Cortex of kidney (tissue), 1 donor: Measurements from ENCODE around the gene UPF1.

ENCODE experiments used
- DNase-seq: peaks from one replicate; lab custom pipeline; 2025; lab: John Stamatoyannopoulos, UW

The UPF1 gene

DNA sequence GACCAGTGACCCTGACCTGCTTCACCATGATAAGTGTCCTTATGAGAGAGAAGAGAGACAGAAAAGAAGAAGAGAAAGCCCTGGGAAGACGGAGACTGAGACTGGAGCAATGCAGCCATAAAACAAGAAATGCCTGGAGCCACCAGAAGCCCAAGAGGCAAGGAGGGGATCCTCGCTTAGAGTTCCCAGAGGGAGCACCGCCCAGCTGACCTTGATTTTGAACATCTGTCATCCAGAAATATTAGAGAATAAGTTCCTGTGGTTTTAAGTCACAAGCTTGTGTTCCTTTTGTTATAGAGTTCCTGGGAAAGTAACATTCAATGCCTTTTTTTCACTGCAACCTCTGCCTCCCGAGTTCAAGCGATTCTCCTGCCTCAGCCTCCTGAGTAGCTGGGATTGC, 44.0 kb downstream of the UPF1 start:
- no peak for DNase-seq

DNA sequence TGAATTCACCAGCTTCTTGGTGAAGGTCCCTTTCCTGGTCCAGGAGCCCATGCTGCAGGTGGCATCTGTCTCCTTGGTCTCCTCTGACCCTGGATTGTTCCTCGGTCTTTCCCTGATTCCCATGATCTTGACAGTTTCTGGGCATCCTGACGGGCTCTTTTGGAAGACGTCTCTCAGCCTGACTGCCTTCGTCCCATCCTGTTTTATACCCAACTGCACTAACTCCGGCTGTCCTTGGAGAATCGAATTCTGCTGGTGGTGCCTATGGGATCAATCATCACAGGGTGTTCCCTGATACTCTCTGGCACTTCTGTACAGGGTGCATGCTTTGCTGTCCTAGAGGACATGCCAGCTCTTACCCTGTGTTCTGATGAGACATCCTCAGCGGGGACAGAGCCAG, 45.1 kb downstream of the UPF1 start:
- DNase-seq = no peak

DNA sequence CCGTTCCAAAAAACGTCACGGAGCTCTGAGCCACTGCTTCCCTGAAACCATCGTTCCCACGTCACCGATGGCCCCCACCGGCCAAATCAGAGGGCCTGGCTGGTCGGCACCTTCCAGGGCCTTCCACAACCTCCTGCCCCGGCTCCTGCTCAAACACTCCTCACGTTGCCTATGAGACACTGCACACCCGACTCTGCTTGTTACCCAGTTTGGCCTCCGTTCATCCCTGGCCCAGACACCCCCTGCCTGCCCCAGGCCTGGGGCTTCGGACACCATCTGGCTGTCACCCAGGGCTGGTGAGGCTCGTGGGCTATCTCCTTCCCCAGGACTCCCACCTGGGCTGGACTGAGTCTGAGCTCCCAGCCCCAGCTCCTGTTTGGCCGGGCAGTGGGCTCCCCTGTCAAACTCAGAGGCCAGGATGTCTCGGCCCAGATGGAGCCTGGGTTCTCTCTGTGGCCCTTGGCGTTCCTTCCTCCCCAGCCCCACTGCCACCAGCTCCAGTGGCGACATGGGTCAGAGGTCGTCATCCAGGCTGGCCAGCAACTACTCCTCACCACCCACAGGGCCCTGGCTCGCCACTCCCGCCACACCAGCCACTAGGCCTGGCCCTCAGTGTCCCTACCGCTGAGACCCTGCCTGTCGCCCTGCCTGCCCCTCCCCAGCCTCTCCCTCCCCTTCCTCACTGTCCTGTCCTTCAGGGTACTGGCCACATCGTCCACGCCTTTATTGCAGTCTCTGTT, 46.5 kb downstream of the UPF1 start:
- no peak for DNase-seq

DNA sequence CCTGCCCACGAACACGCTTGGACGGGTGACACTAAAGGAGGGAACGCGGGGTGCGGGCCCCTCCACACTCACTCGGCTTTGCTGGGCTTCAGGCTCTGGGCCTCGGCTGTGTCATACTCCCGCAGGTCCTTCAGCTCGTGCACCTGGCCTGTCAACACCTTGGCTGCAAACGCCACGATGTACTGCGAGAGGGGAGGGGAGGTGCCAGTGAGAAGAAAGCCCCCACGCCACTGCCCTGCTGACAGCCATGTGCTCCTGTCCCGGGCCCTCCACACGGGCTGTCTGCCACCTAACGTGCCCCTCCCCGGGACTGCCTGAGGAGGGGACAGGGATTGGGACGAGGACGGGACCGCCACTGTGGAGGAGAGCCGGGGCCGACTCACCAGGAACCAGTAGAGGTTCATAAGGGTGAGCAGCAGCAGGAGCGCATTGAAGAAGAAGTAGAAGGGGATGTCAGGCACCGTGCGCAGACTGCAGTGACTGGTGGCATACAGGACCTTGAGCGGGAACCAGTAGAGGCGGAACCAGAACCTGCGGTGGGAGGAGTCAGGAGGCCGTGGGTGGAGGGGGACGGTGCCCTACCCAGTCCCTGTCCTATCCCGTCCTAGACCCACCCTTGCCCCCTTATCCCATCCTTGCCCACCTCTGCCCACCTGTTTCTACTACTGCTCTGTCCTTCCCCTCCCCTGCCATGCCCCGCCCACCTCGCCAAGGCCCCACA, 47.3 kb downstream of the UPF1 start:
- DNase-seq = no peak

DNA sequence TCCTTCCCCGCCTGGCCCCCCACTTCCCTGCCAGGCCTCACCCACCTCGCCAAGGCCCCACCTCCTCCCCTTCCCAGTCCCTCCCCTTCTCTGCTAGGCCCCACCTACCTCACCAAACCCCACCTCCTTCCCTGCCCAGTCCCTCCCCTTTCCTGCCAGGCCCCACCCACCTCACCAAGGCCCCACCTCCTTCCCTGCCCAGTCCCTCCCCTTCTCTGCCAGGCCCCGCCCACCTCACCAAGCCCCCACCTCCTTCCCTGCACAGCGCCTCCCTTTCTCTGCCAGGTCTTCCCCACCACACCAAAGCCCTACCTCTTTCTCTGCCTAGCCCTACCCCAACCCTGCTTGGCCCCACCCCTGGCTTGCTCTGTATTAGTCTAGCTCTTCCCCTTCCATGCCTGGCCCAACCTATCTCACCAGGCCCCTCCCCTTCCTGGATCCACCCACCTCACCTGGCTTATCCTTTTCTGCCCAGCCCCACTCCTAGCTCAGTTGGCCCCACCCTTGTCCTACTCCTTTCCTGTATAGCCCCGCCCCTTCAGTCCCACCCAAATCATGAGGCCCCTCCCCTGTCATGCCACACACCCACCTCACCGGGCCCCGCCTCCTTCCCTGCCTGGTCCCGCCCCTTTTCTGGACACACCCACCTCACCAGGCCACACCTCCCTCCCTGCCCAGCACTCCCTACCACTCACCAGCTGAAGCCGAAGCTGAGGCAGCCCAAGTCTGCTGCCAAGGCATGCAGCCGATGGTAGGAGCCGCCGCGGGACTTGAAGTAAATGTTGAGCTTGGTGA, 48.0 kb downstream of the UPF1 start:
- no peak for DNase-seq

DNA sequence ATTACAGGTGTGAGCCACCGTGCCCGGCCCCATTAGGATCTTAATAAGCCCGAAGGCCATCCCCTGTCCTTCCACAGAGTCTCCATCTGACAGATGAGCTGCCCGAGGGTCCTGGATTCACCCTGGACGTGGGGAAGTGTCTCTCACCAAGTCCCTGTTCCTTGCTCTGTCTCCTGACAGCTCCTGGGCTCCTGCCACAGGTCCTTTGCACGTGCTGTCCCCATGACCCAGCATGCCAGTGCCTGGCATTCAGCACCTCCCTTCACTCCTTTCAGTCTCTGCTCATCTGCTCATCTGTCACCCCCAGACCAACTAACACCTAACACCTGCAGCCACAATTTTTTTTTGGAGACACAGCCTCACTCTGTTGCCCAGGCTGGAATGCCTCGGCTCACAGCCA, 49.7 kb downstream of the UPF1 start:
- DNase-seq = no peak

DNA sequence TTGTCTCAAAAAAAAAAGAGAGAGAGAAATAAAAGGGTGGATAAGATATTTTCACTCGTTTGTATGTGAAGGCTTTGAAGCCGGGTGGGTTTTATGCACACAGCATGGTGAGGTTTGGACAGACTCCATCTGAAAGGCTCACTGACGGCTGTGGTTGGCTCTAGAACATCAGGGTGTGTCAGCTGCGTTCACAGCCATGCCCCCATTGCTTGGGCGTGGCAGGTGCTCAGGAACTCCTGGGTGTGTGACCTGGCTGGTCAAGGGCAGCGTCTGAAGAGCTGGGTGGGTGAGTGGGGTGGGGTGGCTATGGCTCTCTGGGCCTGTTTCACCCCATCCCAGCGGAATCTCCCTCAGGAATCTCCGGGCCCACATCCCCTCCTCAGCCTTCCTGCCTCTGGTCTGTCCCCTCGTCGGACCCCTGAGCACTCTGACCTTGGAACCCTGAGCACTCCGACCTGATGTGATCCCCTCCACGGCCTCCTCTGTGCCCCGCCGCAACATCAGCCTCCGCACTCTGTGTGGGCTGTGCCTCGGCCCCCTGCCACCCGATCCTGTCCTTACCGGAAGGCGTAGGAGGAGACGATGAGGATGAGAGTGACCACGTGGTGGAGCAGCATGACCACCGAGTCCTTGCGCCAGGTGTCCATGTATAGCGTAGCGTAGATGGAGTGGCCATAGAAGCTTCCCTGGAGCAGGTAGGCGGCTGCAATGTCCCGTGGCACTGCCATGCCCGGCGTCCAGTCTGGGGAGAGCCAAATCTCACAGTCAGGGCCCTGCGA, 52.0 kb downstream of the UPF1 start:
- DNase-seq = no peak

DNA sequence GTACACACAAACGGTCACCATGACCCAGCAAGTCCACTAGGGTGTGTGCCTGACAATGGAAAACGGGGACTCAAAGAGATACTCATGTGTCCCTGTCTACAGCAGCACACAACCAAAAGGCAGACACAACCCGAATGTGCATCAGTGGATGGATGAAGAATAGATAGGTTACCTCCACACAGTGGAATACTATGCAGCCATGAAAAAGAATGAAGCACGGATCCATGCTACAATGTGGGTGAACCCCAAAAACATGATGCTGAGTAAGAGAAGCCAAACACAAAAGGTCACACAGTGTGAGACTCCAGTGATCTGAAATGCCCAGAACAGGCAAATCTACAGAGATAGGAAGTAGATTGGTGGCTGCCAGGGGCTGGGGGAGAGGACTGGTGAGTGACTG, 55.2 kb downstream of the UPF1 start:
- no peak for DNase-seq

DNA sequence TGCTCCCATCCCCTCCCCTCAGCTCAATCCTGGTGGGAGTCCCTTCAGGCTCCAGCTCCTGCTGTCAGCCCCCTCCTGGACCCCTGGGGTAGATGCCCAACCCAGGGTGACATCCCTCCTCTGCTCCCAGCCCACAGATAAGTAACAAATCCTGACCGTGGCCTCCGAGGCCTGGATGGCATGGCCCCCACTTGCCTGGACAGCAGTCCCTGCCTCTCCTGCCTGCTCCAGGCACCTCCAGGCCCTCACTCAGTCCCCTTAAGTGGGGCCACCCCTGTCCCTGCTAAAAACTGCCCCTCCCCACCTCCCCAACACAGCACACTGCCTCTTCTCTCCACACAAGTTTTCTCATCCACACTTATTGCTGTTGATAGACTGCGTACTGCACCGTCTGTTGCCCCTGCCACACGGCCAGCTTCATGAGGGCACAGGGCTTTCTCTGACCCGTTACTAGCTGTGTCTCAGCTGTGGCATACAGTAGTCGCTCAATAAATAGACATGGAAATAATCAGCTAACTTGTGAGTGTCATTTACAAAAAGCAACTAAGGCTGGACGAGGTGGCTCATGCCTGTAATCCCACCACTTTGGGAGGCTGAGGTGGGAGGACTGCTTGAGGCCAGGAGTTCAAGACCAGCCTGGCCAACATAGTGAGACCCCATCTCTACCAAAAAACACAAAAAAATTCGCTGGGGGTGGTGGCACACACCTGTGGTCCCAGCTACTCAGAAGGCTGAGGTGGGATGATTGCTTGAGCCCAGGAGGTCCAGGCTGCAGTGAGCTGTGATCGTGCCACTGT, 58.4 kb downstream of the UPF1 start:
- DNase-seq = no peak

DNA sequence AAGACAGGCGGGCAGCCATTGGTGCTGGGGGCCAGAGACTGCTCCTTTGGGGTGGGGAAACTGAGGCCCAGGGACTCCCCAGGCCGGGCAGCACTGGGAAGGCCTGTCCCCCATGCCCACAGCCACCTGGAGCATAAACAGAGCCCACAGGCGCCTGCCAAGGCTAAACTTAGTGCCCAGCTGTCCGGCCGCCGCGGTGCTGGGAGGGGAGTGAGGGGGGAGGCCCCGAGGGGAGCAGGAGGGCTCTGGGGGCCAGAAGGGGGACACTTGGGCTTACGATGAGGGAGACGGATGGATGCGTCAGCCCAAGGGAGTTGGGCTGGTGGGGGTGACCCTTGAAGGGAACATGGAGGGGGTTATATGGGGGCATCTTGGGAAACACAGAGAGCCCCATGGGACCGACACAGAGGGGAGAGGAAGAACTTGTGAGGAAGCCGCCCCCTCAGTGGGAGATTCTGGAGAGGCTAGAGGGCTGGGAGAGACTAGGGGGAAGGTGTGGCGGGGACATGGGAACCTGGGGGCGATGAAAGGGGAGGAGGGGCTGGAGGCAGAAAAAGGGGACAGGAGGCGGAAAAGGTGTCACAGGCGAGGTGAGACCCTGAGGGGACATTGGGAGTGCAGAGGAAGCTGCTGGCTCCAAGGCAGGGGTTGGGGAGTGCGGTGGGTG, 62.0 kb downstream of the UPF1 start:
- DNase-seq = no peak

DNA sequence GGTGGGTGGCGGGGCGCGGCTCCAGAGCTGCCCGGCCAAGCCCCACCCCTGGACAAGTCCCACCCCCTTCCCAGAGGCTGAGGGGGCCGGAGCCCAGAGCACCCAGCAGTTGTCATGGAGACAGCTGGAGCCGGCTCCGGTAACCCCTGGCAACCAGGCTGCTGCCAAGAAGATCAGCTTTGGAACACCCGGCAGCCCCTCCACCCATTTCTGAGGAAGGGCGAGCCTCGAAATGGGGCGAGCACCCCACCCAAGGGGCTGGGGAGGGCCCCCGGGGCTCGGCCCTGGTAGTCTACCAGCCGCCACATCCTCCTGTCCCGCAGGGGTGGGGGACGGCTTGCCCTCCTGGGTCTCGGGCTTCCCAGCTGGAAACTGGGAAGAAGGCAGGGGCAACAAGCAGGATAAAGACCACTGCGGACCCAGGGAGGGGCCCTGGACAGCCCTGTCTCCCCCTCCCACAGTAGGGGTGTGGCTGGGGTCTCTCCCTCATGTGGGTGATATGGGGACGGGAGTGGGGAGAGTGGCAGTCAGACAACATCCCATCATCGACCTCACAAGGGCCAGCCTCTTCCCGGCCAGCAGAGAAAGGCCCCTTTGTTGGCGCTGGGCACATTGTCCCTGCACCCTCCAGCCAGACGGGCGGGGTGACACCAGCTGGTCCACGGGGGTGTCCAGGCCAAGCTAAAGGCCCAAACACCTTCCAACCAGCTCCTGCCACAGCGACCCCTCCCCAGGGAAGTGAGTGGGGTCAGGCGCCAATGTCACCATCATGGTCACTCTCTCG, 62.7 kb downstream of the UPF1 start:
- no peak for DNase-seq

DNA sequence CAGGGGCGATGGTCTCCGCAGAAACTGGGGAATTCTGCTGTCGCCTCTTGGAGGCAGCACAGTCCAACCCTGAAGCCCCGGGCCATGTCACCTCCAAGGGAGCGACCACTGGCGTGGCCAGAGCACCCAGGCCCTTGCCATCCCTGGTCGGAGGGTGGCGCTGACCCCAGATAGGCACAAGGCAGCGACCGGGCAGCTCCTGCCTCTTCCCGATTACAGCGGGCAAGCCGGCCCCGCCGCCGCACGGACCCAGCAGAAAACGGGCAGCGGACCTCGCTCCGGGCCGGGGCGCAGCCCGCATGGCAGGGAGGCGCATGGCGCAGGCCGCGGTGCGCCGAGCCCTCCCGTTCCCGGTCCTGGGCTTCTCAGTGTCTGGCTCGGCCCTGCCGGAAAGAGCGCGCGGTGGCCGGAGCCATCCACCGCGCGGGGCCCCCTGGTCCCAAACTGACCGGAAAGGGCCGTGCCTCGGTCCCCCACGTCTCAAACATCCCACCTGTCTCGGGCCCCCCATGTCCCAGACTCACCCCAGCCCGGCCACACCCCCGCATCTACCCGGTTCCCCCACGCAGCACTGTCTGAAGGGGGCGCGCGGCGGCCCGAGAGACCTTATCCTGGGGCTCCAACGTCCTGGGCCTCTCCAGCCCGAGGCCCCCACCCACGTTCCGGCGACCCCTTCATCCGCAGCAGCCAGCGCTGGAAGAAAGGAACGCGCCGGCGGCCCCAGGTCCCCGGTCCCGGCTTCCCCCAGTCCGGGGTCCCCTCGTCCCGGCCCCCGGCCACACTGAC, 63.5 kb downstream of the UPF1 start:
- DNase-seq = no peak

DNA sequence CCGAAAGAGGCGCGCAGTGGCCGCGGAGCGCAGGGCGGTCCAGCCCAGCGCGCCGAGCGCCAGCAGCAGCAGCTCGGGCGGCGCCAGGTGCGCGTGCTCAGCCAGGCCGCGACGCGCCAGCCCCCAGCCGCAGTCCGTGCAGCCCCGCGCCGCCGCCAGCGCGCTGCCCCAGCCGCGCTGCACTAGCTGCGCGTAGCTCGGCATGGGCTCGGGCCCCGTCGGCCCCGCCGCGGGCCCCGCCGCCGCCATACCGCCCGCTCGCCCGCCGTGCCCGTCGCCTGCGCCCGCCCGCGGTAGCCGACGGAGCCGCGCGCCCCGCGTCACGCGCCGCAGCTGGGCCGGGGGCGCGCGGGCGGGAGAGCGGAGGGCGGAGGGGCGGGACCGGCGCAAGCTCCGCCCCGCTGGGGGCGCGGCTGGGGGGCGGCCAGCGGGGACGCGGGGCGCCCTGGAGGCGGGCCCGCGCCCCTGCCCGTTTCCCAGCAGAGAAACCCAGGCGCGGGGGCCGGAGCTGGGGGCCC, 64.1 kb downstream of the UPF1 start, which contains the start of gene CERS1:
CERS1 (minus strand) TSS at position 335 of the 518 bp plus-strand sequence; CDS start at position 249, 86 bp downstream.
- DNase-seq = no peak

DNA sequence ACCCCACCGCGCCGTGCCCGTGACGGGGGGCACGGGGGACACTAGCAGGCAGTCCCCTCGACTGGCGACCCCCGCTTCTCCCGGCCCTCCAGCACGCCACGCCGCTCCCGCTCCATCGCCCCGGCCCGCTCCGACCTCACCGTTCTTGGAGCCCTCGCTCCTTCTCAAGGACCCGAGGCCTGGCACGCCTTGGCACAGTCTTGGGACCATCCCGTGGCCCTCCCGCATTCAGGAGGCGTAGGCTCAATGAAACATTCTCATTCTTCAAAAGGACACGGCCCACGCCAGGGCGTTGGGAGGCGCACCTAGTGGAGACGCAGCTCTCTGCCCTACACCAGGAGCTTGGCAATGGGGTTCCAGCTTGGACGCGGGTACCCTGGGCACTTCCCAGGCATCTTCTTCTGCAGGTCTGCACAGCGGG, 64.7 kb downstream of the UPF1 start:
- no peak for DNase-seq

DNA sequence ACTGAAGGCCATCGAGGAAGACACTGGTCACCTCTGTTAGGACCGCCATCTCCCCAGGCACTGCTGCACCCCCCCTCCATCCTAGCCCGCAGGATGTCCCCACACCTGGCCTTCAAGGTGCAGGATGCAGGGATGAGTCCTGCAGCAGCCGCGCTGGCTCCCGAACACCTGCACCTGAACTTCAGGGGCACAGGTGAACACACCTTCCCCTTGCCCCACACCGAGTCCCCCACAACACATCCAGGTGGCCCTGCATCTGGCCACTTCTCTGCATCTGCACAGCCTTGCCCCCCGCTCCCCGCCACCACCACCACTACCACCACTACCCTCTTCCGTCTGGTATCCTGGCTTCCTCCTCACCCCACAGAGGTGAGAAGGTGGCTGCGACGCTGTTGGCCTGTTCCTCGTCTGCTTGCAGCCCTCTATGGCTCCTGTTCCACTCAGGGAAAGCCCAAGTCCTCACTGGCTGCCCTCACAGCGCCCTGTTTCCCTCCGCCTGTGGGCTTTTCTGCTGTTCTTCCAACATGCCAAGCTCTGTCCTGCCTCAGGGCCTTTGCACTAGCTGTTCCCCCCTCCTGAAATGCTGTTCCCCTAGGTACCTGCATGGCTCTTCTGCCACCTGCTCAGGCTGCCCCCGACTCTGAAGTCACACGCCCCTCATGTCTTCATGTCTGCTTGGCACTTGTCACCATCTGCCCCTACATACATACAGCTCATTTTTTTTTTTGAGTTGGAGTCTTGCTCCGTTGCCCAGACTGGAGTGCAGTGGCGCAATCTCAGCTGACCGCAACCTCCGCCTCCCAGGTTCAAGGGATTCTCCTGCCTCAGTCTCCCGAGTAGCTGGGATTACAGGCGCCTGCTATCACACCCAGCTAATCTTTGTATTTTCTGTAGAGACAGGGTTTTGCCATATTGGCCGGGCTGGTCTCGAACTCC, 65.6 kb downstream of the UPF1 start:
- DNase-seq = no peak

DNA sequence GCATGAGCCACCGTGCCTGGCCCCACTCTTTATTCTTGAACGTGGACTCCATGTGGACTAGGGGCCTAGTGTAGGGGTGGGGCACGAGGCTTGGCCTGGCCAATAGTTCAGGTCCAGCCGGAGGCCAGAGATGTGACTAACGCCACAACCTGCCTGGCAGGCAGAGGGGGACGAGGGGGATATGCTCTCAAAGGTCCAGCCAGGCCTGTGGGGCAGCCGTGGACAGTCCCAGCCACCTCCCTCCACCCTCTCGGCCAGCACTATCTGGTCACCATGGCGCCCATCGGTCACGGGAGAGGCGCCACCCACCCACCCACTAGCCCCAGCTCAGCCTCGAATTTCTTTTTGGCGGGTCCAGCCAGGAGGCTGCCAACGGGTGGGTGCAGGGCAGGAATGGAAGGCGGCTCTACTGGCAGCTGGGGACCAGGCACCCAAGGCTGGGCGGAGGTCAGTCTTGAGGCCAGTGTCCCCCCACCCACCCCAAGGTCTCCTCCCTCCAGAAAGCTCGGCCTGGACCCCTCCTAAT, 66.4 kb downstream of the UPF1 start:
- no peak for DNase-seq
